Fibroblast of pulmonary artery (primary cell): ENCODE results near the gene SFTPD.
A peak's percentile ranks its signal among the peaks of the same experiment; 100 is the strongest.

ENCODE experiments used
- DNase-seq: peaks from one replicate; pipeline ENCODE4 v3.0.0-alpha.2; 2010; ENCODE audit warnings: low read depth
- H3K4me3 ChIP-seq: replicated peaks from 2 replicates; pipeline ENCODE4 v1.5.1; 2011; ENCODE audit warnings: low read depth, mild to moderate bottlenecking, control low read depth, low read length, moderate library complexity
- CTCF ChIP-seq: IDR thresholded peaks from 2 replicates; pipeline ENCODE4 v1.5.1; 2011; ENCODE audit warnings: mild to moderate bottlenecking, control low read depth, low read length, inconsistent platforms; ENCODE audit errors: missing control alignments

SFTPD gene

DNA sequence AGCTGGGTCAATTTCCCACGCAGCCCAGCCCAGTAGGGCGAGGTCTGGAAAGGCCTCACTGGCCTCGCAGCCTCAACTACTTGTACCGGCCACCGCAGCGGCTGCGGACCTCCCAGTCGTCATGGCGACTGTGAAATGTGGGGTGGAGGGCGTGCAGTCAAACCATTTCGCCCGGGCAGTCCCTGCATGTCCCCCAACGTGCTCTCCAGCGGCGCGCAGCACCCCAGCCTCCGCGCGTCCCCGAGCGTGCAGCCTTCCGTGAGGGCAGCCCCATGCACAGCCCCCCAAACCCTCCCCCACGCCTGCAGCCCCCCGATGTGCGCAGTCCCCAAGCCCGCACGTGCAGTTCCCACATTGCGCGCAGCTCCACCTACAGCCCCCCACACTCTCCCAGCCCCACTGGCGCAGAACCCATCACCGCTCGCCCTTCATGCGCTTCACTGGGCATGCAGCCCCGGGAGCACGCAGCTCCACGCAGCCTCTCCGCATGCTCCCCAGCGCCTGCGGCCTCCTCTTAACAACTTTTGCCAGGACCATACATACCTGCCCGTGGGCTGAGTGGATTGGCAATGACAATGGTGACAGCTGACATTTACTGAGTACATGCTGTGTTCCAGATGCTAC, 34.5 kb upstream of the SFTPD start:
- no peak for TF ChIP-seq CTCF
- DNase-seq = no peak
- no peak overlapping the region for H3K4me3 ChIP-seq

GRCh38 chr10:79982861-79983260, 34.0 kb upstream of the SFTPD start:
- no peak for DNase-seq
- no peak overlapping the region for H3K4me3 ChIP-seq
- TF ChIP-seq CTCF = no peak

- H3K4me3 ChIP-seq = peak overlapping the region; percentile 21
- TF ChIP-seq CTCF = no peak
- DNase-seq = peak; percentile 2
These were observed 33.5 kb upstream of the SFTPD start for GRCh38 chr10:79982362-79982800.

GRCh38 chr10:79981450-79982361, 32.8 kb upstream of the SFTPD start:
- peak; percentile 29 for DNase-seq
- no peak for TF ChIP-seq CTCF
- H3K4me3 ChIP-seq = peak overlapping the region; percentile 56

GRCh38 chr10:79980711-79981110, 31.8 kb upstream of the SFTPD start:
- TF ChIP-seq CTCF = no peak
- no peak for DNase-seq
- H3K4me3 ChIP-seq = no peak overlapping the region

DNA sequence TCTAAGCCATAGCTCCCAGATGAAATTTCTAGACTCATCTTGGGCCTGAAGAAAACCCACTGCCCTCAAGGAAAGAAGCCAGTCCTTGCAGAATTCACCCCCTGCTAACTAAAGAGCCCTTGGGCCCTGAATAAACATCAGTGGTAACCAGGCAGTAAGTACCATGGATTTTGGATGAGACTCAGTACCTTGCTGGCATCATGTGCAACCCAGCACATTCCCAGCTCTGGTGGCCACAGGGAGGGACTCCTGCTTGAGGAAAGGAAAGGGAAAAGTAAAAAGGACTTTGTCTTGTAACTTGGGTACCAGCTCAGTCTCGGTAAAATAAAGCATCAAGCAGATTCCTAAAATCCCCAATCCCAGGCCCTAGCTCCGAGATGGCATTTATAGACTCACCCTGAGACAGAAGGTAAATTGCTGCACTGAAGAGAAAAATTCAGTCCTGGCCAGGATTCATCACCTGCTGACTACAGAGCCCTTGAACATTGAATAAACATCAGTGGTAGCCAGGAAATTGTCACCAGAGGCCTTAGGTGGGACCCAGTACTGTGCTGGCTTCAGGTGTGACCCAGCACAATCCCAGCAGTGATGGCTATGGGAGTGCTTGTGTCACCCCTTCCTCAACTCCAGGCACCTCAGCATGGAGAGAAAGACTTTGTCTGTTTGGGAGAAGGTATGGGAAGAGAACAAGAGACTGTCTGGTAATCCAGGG, 31.2 kb upstream of the SFTPD start:
- H3K4me3 ChIP-seq = no peak overlapping the region
- no peak for TF ChIP-seq CTCF
- no peak for DNase-seq
